Measurements from ENCODE around the gene DUSP5. TPM values are rescaled to one million over a fixed set of nuclear protein-coding genes. Genes with fewer than 3 reads are reported as not detected.

Gene DUSP5
- 42.1 and 55.3 TPM in 2 replicates for total RNA-seq (2012; rRNA removed)
- polyA plus RNA-seq (2012; rRNA removed): 48.1 and 61.5 TPM in 2 replicates
- 39.0 and 110 TPM in 2 replicates for polyA plus RNA-seq (2012; cell fraction: cytosol; rRNA removed)
- 239 and 414 TPM in 2 replicates for polyA plus RNA-seq (2012; cell fraction: nucleus; rRNA removed; ENCODE audit: low replicate concordance)
- Bru-seq, nascent RNA: percentile 100 among the genes with signal in this experiment
- BruChase-seq, experiment 1, labeled RNA remaining after a 6-hour chase: percentile 54 among the genes with signal in this experiment
- BruChase-seq, experiment 2, labeled RNA remaining after a 2-hour chase: percentile 78 among the genes with signal in this experiment
- long read RNA-seq, transcript DUSP5-201 (4 exons, 2,557 nt): major isoform, 78 of 80 reads
- long read RNA-seq, partial matches to known transcripts: 0 of 80 reads
- long read RNA-seq, other reads (novel, unspliced or antisense): 2 of 80 reads

GRCh38 chr10:110497438-110498086, at the start of gene DUSP5:
TSS of gene DUSP5 (plus strand) at chr10:110497907. CDS start at chr10:110498122, 215 bp downstream.
- Histone ChIP-seq H3K4me1 (ENCODE audit: control insufficient read depth, insufficient read depth, low read length) (peaks cover 20% of the 10 kb centered on the region), H3K4me2 (ENCODE audit: low read depth, low read length) (peak within 1 kb of the TSS; percentile 100), H2BK120ac (ENCODE audit: low read depth, low read length) (peak within 1 kb of the TSS; percentile 71), H3K14ac (replicated peaks; ENCODE audit: low read depth, low read length) (peak within 1 kb of the TSS; percentile 92), H3K27ac (ENCODE audit: insufficient read depth, low read length) (peak within 1 kb of the TSS; percentile 86), H2BK20ac (ENCODE audit: low read depth, low read length) (peak within 1 kb of the TSS; percentile 17; the same call in 1 of the 2 replicates), H4K8ac (ENCODE audit: low read depth in 2 of 2, low read length in 2 of 2) (peak within 1 kb of the TSS; percentile 6 to 62; a peak in 3 of 4 replicates), H3K9ac (ENCODE audit: low read depth, low read length) (peak within 1 kb of the TSS; percentile 93), H3K9me3 (ENCODE audit: control insufficient read depth, insufficient read depth, low read length) (no peaks in the 10 kb centered on the region), H3K79me1 (ENCODE audit: low read depth in 1 of 2, low read length in 2 of 2) (peaks cover 13 to 66% of the 10 kb centered on the region in 2 experiments; a peak in 3 of 4 replicates), H3K23ac (ENCODE audit: low read depth, low read length) (peak within 1 kb of the TSS; percentile 95), H3K56ac (ENCODE audit: extremely low read depth, insufficient read depth, low read length) (peak within 1 kb of the TSS; percentile 88), H4K20me1 (ENCODE audit: insufficient read depth, low read length) (peaks cover 49% of the 10 kb centered on the region), H2BK15ac (ENCODE audit: low read depth, low read length) (peak within 1 kb of the TSS; percentile 69; the same call in 2 of the 3 replicates), H2AK5ac (ENCODE audit: low read depth, low read length) (peak within 1 kb of the TSS; percentile 79), H3K4ac (ENCODE audit: low read depth, low read length) (peak within 1 kb of the TSS; percentile 84), H2AFZ (replicated peaks; ENCODE audit: low read length, poor library complexity) (peak within 1 kb of the TSS; percentile 87), H3K27me3 (ENCODE audit: control insufficient read depth, insufficient read depth, low read length) (no peaks in the 10 kb centered on the region), H4K5ac (ENCODE audit: low read depth, low read length) (peak within 1 kb of the TSS; percentile 47), H3K36me3 (ENCODE audit: control insufficient read depth, insufficient read depth, low read length) (no peaks in the 10 kb centered on the region; the same call in 1 of the 2 replicates), H2BK5ac (ENCODE audit: low read depth, low read length, poor library complexity, severe bottlenecking) (peak within 1 kb of the TSS; percentile 71), H3K4me3 (ENCODE audit: insufficient read depth, low read depth, low read length) (peak within 1 kb of the TSS; percentile 90), H4K91ac (ENCODE audit: insufficient read depth, low read depth, low read length) (peak within 1 kb of the TSS; percentile 64), H2AK9ac (replicated peaks; ENCODE audit: low read depth, low read length, poor library complexity) (peak within 1 kb of the TSS; percentile 95), H3K18ac (ENCODE audit: low read depth, low read length) (peak within 1 kb of the TSS; percentile 62), H3K9me1 (ENCODE audit: insufficient read depth, low read length) (peaks cover 18% of the 10 kb centered on the region)
- POLR2A ChIA-PET (ENCODE audit: unreplicated experiment): no interaction called here
- in situ Hi-C loops (cut with MboI; ENCODE audit: low sequenced_read_pairs) (no loop called here), intact Hi-C loops (cut with micrococcal nuclease) (loop anchor here (1.0 to 2.0 kb wide), 4 partner anchors 71 to 143 kb away; no protein-coding TSS in a partner anchor), dilution Hi-C loops (cut with HindIII; ENCODE audit: low sequenced_read_pairs, unreplicated experiment) (no loop called here)
- ATAC-seq (ENCODE audit: low read depth) (peak; percentile 78), DNase-seq (peak; percentile 92)
- BruUV-seq (replicated peaks): no TSS peak
- WGBS, 2 experiments (ENCODE audit: extremely low coverage in 2 of 2, insufficient read length in 1 of 2): 0% methylated on average over 43 of the region's 98 CpGs; no CpG with 5 or more reads in 1 of the 2 experiments
- CTCF ChIA-PET: no interaction called here
- TF ChIP-seq CHD1 (IDR thresholded peaks at IDR 0.05; ENCODE audit: low read depth, low read length): peak; percentile 92
- peak; percentile 92; the same call in 1 of the 2 replicates for TF ChIP-seq ELK1 (IDR thresholded peaks at IDR 0.05; ENCODE audit: borderline replicate concordance, low read depth, low read length)
- TF ChIP-seq POLR2A (IDR thresholded peaks at IDR 0.05; ENCODE audit: low read depth, low read length): peak; percentile 99
- TF ChIP-seq USF2 (IDR thresholded peaks at IDR 0.05; ENCODE audit: low read depth, low read length): peak; percentile 39; the same call in 1 of the 2 replicates
- no peak; the same call in 1 of the 2 replicates for TF ChIP-seq CTCF (conservative IDR thresholded peaks at IDR 0.05; ENCODE audit: low read depth, low read length)
- no peak; the same call in 1 of the 2 replicates for TF ChIP-seq MXI1 (IDR thresholded peaks at IDR 0.05; ENCODE audit: borderline replicate concordance, low read depth, low read length)
- TF ChIP-seq RAD21 (IDR thresholded peaks at IDR 0.05; ENCODE audit: low read length): peak; percentile 28
- TF ChIP-seq RCOR1 (IDR thresholded peaks at IDR 0.05; ENCODE audit: insufficient replicate concordance, low read length): no peak
- TF ChIP-seq BHLHE40 (IDR thresholded peaks at IDR 0.05; ENCODE audit: low read depth, low read length): no peak
- TF ChIP-seq MAFK (IDR thresholded peaks at IDR 0.05; ENCODE audit: low read depth, low read length): no peak
- no peak for TF ChIP-seq RFX5 (IDR thresholded peaks at IDR 0.05; ENCODE audit: low read depth, low read length)
- TF ChIP-seq SMC3 (IDR thresholded peaks at IDR 0.05; ENCODE audit: low read depth, low read length): 0 out of 2 replicates have a peak, but pooled peaks have one; percentile 2
